HepG2 (cell line): ENCODE data around the gene CALML6. TPM values are rescaled to one million over a fixed set of nuclear protein-coding genes. Genes with fewer than 3 reads are reported as not detected.

ENCODE experiments used
- AGO2 ChIP-seq: fragments of 200-400 bp; formaldehyde crosslinking; optimal IDR thresholded peaks from 2 replicates; pipeline ENCODE3; 2017; ENCODE audit warnings: mild to moderate bottlenecking, low read depth, low read length, moderate library complexity
- HNRNPL ChIP-seq: fragments of 200-400 bp; formaldehyde crosslinking; IDR thresholded peaks from 2 replicates; pipeline ENCODE4 v1.6.1; 2017; ENCODE audit warnings: mild to moderate bottlenecking, low read depth, low read length
- TP53 ChIP-seq: sonication (generic); formaldehyde crosslinking; conservative IDR thresholded peaks from 2 replicates; pipeline ENCODE4 v1.4.0; 2020; ENCODE audit warnings: missing genetic modification reagents
- ZNF546 ChIP-seq: sonication (generic); formaldehyde crosslinking; conservative IDR thresholded peaks from 2 replicates; pipeline ENCODE4 v1.8.1; 2023; ENCODE audit warnings: mild to moderate bottlenecking, missing genetic modification reagents
- ZNF776 ChIP-seq: sonication (generic); formaldehyde crosslinking; IDR thresholded peaks from 2 replicates; pipeline ENCODE4 v1.4.0; 2020; ENCODE audit warnings: mild to moderate bottlenecking, missing genetic modification reagents
- polyA plus RNA-seq, 8 experiments: library from polyadenylated mRNA; depleted of rRNA in 3 of 8; stranded (reverse) in 7 of 8; unstranded in 1 of 8; fragments of >200 nt; fragmentation: Illumina TruSeq in 4 of 8; extraction: Trizol in 4 of 8; gene quantifications; 2 replicates each; pipeline versions ENCODE4 v1.2.1 to v1.2.3, GENCODE V29; 2011 to 2016; ENCODE audit warnings: low read depth in 4 of 8, missing spikeins in 1 of 8, mixed read lengths in 1 of 8; ENCODE audit not compliant: insufficient read depth in 1 of 8
- total RNA-seq, 5 experiments: library from RNA; depleted of rRNA; stranded (reverse); fragments of >200 nt; fragmentation: Illumina TruSeq; extraction: Trizol; gene quantifications; 2 replicates each; pipeline ENCODE4 v1.2.3, GENCODE V29; 2016; ENCODE audit warnings: low read depth in 1 of 5
- TF ChIP-seq, protein P1 (sequence below): sonication (generic); formaldehyde crosslinking; IDR thresholded peaks from 2 replicates; pipeline ENCODE4 v1.9.0; 2022; ENCODE audit warnings: missing genetic modification reagents, mild to moderate bottlenecking, borderline replicate concordance
- TF ChIP-seq, protein P2 (sequence below), 2 experiments: sonication (generic) in 1 of 2; formaldehyde crosslinking in 1 of 2; IDR thresholded peaks; 2 replicates each; pipeline versions ENCODE4 v1.6.1 to v1.9.0; 2014 to 2022; ENCODE audit warnings: antibody characterized with exemption in 1 of 2, borderline replicate concordance in 1 of 2, inconsistent platforms in 1 of 2, low read depth in 1 of 2, missing genetic modification reagents in 1 of 2

CALML6 gene
- total and polyA plus RNA-seq, 2 of the 13 experiments (the other 11 are each of a cell fraction or from before 2014, with no cell fraction given): 0.11 to 0.12 TPM

DNA sequence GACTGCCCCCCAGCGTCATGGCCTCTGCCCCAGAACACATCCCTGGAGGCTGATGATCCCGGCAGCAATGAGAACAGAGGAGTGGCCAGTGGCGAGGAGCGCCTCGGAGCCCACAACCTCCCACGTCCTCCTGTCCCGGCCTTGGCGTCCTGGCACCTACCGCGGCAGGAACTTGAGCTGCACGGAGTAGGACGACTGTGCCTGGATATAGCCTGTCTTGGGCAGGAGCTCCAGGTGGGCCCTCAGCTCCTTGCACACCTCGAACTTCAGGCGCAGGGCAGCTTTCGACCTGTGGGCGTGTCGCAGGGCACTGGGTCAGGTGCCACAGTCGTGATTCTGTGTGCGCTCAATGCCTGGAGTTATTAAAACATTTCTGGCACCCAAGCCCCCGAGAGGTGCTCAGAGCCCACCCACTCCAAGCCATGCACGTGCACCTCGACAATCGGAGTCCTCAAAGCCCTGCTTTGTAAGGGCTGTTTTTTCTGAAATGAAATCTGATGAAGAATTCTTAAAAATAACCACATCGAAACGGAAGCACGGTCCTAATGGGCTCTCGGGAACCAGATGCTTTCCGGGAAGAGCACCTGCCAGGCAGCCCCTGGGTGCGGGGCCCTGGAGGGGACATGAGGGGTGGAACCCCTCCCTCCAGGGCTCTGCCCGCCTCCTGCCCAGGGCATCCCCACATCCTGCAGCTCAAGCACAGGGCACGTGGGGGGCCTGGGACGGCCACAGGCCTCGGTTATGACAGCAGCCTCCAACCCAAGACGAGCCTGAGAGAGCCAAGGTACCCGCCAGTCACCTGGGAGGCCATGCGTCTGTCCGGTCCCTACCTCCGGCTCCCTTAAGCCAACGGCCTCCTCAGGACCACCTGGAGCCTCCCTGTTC lies 27.1 kb downstream of the CALML6 start (continued):
- TF ChIP-seq, protein P1, sequence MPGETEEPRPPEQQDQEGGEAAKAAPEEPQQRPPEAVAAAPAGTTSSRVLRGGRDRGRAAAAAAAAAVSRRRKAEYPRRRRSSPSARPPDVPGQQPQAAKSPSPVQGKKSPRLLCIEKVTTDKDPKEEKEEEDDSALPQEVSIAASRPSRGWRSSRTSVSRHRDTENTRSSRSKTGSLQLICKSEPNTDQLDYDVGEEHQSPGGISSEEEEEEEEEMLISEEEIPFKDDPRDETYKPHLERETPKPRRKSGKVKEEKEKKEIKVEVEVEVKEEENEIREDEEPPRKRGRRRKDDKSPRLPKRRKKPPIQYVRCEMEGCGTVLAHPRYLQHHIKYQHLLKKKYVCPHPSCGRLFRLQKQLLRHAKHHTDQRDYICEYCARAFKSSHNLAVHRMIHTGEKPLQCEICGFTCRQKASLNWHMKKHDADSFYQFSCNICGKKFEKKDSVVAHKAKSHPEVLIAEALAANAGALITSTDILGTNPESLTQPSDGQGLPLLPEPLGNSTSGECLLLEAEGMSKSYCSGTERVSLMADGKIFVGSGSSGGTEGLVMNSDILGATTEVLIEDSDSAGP (CRISPR knock-in tag): 0 out of 2 replicates have a peak, but pooled peaks have one; percentile 23
- peak; percentile 76; the same call in 1 of the 2 replicates for TF ChIP-seq HNRNPL
- TF ChIP-seq TP53: no peak
- TF ChIP-seq ZNF546: no peak
- TF ChIP-seq, protein P2, sequence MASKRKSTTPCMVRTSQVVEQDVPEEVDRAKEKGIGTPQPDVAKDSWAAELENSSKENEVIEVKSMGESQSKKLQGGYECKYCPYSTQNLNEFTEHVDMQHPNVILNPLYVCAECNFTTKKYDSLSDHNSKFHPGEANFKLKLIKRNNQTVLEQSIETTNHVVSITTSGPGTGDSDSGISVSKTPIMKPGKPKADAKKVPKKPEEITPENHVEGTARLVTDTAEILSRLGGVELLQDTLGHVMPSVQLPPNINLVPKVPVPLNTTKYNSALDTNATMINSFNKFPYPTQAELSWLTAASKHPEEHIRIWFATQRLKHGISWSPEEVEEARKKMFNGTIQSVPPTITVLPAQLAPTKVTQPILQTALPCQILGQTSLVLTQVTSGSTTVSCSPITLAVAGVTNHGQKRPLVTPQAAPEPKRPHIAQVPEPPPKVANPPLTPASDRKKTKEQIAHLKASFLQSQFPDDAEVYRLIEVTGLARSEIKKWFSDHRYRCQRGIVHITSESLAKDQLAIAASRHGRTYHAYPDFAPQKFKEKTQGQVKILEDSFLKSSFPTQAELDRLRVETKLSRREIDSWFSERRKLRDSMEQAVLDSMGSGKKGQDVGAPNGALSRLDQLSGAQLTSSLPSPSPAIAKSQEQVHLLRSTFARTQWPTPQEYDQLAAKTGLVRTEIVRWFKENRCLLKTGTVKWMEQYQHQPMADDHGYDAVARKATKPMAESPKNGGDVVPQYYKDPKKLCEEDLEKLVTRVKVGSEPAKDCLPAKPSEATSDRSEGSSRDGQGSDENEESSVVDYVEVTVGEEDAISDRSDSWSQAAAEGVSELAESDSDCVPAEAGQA (IDR thresholded peaks at IDR 0.05; ENCODE audit: low read depth): no peak
- TF ChIP-seq, protein P2 (CRISPR knock-in tag; IDR thresholded peaks at IDR 0.05; ENCODE audit: borderline replicate concordance): no peak
- peak; percentile 25 for TF ChIP-seq AGO2
- 0 out of 2 replicates have a peak, but pooled peaks have one; percentile 1 for TF ChIP-seq ZNF776 (CRISPR knock-in tag)
